ENCODE results near the gene DLEU7.

The DLEU7 gene

DNA sequence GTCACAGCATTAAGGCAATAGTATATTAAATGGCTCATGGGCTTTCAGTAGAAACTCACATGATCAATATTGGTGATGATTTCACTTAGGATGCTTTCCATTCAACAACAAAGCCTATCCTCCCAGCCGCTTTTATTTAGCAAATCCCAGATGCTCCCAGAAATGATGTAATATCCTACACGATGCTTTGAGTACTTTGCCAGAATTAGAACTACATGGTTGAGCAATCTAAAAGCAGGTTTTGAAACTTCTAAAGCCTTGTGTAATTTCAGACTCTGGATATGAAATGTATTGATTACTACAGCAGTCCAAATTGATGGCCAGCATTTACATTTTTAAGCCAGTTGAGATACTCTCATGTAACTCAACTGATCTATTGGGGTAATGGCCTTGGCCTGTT, 13.6 kb downstream of the DLEU7 start:
- Mint-ChIP-seq H3K27ac (no peak overlapping the region), H3K4me3 (no peak overlapping the region), H3K27me3 (no peaks in the 10 kb centered on the region), H3K36me3 (ENCODE audit: low read depth) (no peaks in the 10 kb centered on the region), H3K9me3 (peaks cover 6% of the 10 kb centered on the region), H3K4me1 (ENCODE audit: low read depth) (peaks cover 6% of the 10 kb centered on the region)
- DNase-seq, result no peak

DNA sequence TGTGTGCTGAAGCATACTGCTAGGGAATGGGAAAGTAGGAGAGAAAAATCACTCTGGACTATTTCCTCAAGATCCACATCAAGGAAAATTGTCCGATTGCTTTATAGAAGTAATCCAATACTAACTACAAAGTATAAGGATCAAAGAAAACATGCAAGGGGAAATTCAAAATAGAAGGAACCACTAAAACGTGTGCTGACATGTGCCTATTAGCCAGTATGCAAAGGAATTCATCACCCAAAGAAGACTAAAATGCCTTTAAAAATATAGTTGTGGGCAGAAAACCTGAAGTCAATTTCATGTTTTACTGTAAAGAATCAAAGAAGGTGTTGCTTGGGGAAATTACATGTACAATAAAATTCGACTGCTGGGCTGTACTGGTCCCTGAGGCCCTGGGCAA, 14.3 kb downstream of the DLEU7 start:
- Mint-ChIP-seq H3K4me3 (no peak overlapping the region), H3K36me3 (ENCODE audit: low read depth) (no peaks in the 10 kb centered on the region), H3K4me1 (ENCODE audit: low read depth) (peaks cover 6% of the 10 kb centered on the region), H3K27me3 (no peaks in the 10 kb centered on the region), H3K27ac (no peak overlapping the region), H3K9me3 (peaks cover 6% of the 10 kb centered on the region)
- no peak for DNase-seq

DNA sequence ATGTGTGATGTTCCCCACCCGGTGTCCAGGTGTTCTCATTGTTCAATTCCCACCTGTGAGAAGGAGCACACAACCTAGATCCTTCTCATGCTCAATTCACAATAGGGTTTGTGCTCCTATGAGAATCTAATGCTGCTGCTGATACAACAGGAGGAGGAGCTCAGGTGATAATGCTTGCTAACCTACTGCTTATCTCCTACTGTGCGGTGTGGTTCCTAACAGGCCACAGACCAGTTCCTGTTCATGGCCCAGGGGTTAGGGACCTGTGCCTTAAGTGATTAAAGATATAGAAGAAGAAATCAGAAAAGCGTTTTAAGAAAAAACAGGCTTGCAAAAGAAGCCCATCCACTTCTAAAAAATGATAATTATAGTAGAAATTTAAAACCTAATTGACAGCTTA, 17.5 kb downstream of the DLEU7 start:
- no peaks in the 10 kb centered on the region for H3K4me1 Mint-ChIP-seq (ENCODE audit: low read depth)
- no peaks in the 10 kb centered on the region for H3K9me3 Mint-ChIP-seq
- no peaks in the 10 kb centered on the region for H3K36me3 Mint-ChIP-seq (ENCODE audit: low read depth)
- no peak for DNase-seq
- no peaks in the 10 kb centered on the region for H3K27me3 Mint-ChIP-seq
- no peak overlapping the region for H3K4me3 Mint-ChIP-seq
- H3K27ac Mint-ChIP-seq, result no peak overlapping the region

DNA sequence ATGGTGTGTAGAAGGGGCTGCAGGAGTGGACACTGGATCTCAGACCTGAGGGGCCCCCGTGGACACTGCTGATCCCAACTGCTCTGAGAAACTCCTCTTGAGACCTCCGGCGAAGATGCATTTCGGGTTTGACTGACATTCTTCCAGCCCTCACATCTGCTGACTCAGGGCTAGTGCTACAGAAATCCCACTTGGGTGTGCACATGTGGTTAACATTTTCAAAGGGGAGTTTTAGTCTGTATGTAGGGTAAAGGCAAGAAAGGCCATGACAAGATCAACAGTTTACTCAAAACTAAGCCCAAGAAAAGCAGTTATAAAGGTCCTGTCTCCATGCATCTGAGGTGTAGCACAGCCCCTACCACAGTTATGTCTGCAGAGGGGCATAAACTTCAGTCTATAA, 31.2 kb downstream of the DLEU7 start:
- Mint-ChIP-seq H3K4me3 (no peak overlapping the region), H3K36me3 (ENCODE audit: low read depth) (no peaks in the 10 kb centered on the region), H3K9me3 (no peaks in the 10 kb centered on the region), H3K27ac (no peak overlapping the region), H3K4me1 (ENCODE audit: low read depth) (peaks cover 3% of the 10 kb centered on the region), H3K27me3 (no peaks in the 10 kb centered on the region)
- DNase-seq, result no peak

DNA sequence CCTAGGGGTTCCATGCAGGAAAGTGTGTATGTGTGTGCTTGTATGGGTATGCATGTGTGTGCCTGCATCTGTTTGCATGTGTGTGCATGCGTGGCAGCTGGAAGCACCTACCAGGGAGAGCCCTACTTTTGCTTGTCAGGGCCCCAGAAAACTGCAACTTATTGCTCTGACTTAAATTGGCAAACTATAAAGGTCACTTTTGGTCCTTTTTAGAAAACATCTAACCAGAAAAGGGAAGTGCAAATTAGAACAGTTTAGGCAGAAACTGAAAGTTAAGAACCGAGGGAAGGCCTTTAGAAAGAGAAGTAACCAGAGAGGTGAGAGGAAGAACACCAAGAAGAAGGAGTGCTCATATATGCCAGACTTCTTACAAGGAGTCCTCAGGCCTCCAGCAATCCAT, 32.5 kb downstream of the DLEU7 start:
- no peaks in the 10 kb centered on the region for H3K27me3 Mint-ChIP-seq
- H3K4me1 Mint-ChIP-seq (ENCODE audit: low read depth), result peaks cover 3% of the 10 kb centered on the region
- DNase-seq, result no peak
- H3K27ac Mint-ChIP-seq, result no peak overlapping the region
- no peak overlapping the region for H3K4me3 Mint-ChIP-seq
- H3K9me3 Mint-ChIP-seq, result no peaks in the 10 kb centered on the region
- H3K36me3 Mint-ChIP-seq (ENCODE audit: low read depth), result no peaks in the 10 kb centered on the region

DNA sequence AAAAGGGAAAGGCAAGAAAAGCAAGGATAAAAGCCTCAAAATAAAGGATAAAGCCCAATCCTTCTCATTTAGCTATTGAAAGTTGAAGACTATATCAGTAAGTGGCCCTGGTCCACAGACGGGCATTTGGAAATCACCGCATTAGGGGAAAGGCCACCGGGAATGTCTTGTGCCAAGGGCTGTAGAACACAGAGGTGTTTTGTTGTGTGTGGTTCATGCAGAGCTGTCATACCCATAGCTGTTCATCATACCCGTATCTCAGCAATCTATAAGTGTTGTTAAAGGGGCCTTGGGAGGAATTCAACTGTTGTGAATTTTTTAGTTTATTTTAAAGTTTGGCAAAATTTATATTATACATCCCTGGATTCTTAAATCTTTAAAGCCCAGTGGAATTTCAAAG, 33.0 kb downstream of the DLEU7 start:
- peaks cover 3% of the 10 kb centered on the region for H3K9me3 Mint-ChIP-seq
- no peak overlapping the region for H3K27ac Mint-ChIP-seq
- no peak overlapping the region for H3K4me3 Mint-ChIP-seq
- no peaks in the 10 kb centered on the region for H3K27me3 Mint-ChIP-seq
- no peaks in the 10 kb centered on the region for H3K36me3 Mint-ChIP-seq (ENCODE audit: low read depth)
- peaks cover 3% of the 10 kb centered on the region for H3K4me1 Mint-ChIP-seq (ENCODE audit: low read depth)
- no peak for DNase-seq

DNA sequence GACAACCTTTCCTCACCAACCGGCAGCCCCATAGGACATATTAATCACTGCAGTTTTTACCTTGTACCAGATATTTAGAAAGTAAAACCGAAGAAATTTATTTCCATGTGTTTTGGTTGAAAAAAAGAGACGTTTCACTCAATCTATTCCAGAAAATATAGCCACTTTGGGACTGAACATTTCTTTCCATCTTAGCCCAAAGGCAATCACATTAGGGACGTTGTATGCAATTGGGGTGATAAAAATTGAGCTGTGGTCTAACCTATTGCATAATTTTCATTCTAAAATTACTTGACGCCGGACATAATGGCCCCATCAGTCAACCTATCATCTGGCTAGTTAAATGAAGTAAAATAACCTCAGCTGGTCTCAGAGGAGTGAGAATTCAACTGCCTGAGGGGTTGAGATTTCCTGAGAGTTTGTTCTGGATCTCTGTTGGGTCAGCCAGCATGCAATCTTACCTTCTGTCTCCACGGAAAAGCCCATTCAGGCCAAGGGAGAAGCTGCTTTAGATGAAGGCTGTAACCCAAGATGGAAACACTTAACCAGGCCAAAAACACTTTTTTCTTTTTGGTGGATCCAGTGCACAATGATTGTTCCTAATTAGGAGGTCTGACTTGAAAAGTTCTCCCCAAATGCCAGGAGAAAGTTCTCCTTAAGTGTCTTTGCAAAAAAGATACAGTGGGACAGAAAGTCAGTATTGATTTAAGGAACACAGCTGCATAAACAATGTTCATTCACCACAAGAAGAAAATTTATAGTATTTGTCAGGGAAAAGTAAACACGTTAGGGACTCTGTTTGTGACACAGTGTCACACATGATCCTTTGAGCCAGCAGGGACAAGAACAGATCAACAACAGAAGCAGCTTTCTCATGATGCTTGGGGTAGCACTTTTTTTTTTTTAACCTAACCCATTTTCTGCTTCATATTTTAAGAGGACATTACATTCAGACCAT, 34.1 kb downstream of the DLEU7 start:
- Mint-ChIP-seq H3K4me1 (ENCODE audit: low read depth) (peaks cover 3% of the 10 kb centered on the region), H3K27ac (no peak overlapping the region), H3K4me3 (no peak overlapping the region), H3K27me3 (no peaks in the 10 kb centered on the region), H3K9me3 (peaks cover 3% of the 10 kb centered on the region), H3K36me3 (ENCODE audit: low read depth) (no peaks in the 10 kb centered on the region)
- DNase-seq, result no peak

DNA sequence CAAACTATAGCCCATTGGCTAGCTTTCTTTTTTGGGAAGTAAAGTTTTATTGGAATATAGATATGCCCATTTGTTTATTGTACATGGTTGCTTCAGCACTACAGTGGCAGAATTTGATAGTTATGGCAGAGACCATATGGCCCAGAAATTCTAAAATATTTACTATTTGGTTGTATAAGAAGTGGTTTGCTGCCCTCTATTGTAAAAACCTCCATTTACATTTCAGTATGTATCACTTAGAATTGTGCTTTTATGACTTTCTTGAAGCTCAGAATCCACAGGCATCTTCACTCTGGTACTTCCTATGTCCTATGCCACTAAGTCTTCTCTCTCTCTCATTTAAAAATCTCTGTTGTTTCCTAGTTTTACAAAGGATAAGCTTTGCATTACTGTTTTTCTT, 37.7 kb downstream of the DLEU7 start:
- Mint-ChIP-seq H3K27me3 (no peaks in the 10 kb centered on the region), H3K27ac (no peak overlapping the region), H3K4me1 (ENCODE audit: low read depth) (peaks cover 5% of the 10 kb centered on the region), H3K36me3 (ENCODE audit: low read depth) (no peaks in the 10 kb centered on the region), H3K4me3 (no peak overlapping the region), H3K9me3 (peaks cover 3% of the 10 kb centered on the region)
- DNase-seq, result no peak

DNA sequence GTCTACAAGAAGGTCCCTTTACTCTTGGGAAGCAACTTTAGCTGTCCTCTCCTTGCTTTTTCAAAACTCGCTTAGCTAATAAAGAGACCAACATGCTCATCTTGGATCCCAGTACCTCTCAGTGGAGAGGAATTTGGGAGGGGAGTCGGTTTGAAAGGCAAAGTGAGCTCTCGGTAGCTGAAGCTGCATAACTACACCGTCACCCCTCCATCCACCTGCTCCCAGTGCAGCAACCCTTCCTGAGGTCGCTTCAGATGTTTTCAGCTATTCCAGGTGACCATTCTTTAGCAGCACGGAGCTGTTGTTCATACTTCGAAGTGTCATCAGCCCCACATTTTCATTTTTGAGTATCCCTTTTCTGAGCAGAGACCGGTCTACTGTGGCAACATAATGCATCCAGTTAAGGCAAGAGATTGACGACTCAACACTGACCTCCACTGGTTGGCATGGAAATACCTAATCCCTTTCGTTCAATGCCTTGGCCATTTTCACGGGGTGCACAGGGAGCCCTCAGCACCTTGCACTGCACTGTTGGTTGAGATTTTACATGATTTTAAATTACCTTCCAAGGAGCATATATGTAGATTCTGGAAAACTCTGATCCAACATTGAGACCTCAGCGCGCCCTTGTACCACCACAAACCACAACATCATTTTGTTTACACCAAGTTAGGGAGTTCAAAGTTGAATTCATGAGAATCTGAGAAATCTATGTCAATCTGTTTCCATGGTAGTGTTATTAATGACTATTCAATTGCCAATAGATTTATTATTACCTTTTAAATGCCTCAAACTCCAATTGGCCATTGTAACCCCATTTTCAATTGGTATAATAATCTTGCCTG, 42.2 kb downstream of the DLEU7 start:
- Mint-ChIP-seq H3K27me3 (no peaks in the 10 kb centered on the region), H3K9me3 (peaks cover 3% of the 10 kb centered on the region), H3K27ac (no peak overlapping the region), H3K4me3 (no peak overlapping the region), H3K36me3 (ENCODE audit: low read depth) (no peaks in the 10 kb centered on the region), H3K4me1 (ENCODE audit: low read depth) (peaks cover 6% of the 10 kb centered on the region)
- DNase-seq, result peak; percentile 56

DNA sequence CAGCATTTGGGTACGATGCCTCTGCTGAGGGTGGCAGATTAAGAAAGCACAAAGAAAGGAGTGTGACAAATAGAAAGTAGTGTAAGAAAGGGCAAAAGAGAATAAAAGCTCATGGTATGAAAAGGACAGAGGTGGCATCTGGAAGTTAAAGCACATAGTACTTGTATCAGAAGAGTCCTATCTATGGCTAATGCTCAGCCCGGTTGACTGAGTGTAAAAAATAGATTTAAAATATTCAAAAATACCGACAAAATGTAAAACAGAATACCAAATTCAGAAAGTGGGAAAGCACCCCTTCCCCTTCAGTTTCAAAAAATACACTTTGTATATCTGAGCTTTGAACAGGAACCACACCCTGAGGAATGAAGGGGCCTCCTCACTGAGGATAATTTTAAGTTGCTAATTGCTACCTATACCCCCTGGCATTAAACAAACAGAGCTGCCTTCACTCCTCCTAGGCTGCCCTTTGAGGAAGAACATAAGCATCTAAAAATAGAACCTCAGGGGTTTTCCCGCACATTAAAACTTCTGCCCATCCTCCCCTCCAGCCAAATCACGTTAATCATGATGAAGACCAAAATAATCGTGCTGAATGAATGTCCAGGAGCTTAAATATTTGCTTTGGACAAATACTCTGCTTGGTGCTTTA, 43.3 kb downstream of the DLEU7 start:
- no peaks in the 10 kb centered on the region for H3K27me3 Mint-ChIP-seq
- H3K4me1 Mint-ChIP-seq (ENCODE audit: low read depth), result peaks cover 6% of the 10 kb centered on the region
- no peak overlapping the region for H3K4me3 Mint-ChIP-seq
- DNase-seq, result no peak
- H3K27ac Mint-ChIP-seq, result no peak overlapping the region
- H3K9me3 Mint-ChIP-seq, result no peaks in the 10 kb centered on the region
- H3K36me3 Mint-ChIP-seq (ENCODE audit: low read depth), result no peaks in the 10 kb centered on the region

DNA sequence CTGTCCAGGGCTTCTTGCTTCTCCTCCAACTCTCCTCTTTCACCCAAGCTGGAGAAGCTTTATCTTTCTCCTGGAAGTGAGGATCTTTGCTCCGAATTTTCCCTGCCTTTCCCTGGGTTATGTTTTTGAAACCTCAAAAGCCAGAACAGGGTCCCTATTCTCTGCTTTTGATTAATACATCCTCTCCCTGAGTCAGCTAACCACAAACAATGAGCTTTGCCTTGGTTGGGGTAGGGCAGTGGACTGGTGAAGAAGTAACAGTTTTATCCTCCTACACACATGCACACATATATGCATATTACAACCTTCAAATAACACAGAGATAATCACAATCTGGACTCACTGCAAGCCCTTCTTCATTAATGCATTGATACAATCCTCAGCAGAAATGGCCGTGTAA, 44.6 kb downstream of the DLEU7 start:
- DNase-seq, result no peak
- Mint-ChIP-seq H3K9me3 (no peaks in the 10 kb centered on the region), H3K36me3 (ENCODE audit: low read depth) (no peaks in the 10 kb centered on the region), H3K4me3 (no peak overlapping the region), H3K27ac (no peak overlapping the region), H3K27me3 (no peaks in the 10 kb centered on the region), H3K4me1 (ENCODE audit: low read depth) (peaks cover 6% of the 10 kb centered on the region)

DNA sequence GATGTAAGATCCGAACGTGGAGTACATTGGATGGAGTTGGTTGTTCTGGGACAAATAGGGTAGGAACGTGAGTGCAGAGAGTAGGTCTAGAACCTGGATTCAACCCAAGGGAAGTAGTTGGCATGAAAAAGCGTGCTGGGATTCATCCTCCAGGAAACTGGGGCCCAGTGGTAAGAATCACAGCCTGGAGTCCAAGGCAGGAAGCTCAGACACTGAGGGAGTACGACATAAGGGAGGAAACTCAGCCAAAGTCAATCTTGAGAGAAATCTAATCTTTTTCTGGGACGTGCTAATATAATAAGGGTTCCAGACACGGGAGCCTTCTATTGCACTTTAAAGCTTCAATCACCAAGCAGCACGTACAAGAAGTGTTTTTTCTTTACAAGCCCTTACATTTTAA, 46.4 kb downstream of the DLEU7 start:
- Mint-ChIP-seq H3K36me3 (ENCODE audit: low read depth) (no peaks in the 10 kb centered on the region), H3K4me1 (ENCODE audit: low read depth) (peaks cover 6% of the 10 kb centered on the region), H3K9me3 (no peaks in the 10 kb centered on the region), H3K27ac (no peak overlapping the region), H3K27me3 (no peaks in the 10 kb centered on the region), H3K4me3 (no peak overlapping the region)
- DNase-seq, result no peak

DNA sequence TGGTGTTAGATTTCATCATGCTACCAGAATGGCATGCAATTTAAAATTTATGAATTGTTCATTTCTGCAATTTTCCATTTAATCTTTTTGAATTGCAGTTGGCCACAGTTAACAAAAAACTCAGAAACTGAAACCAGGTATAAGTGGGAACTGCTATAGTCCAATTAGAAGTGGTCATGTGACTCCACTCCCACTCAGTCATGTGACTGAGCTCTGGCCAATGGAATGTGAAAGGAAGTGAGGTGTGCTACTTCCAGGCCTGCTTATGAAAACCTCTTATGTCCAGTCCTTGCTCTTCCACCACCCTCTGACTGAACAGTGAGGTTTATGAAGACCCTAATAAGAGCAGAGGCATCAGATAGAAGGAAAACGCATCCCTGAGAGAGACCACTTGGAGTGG, 47.0 kb downstream of the DLEU7 start:
- no peaks in the 10 kb centered on the region for H3K36me3 Mint-ChIP-seq (ENCODE audit: low read depth)
- no peaks in the 10 kb centered on the region for H3K9me3 Mint-ChIP-seq
- H3K27ac Mint-ChIP-seq, result no peak overlapping the region
- DNase-seq, result no peak
- peaks cover 5% of the 10 kb centered on the region for H3K4me1 Mint-ChIP-seq (ENCODE audit: low read depth)
- no peaks in the 10 kb centered on the region for H3K27me3 Mint-ChIP-seq
- H3K4me3 Mint-ChIP-seq, result no peak overlapping the region

DNA sequence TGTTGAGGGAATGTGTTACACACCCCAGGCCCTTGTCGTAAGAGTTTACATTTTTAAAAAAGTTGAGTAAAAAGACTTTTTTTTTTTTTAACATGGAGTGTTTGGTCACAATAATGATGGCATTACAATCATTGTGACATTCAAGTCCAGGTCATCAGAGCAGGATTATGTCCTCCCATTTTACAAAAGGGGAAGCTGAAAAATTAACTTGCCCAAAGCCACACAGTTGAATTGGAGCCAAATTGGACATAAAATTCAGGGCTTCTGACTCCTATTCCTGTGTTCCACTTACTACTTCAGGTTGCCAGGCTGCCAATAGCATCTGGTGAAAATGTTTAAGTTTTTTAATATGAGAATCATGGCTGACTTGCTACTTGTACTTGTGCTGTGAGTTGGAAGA, 49.3 kb downstream of the DLEU7 start:
- Mint-ChIP-seq H3K4me1 (ENCODE audit: low read depth) (no peaks in the 10 kb centered on the region), H3K36me3 (ENCODE audit: low read depth) (no peaks in the 10 kb centered on the region), H3K27ac (no peak overlapping the region), H3K4me3 (no peak overlapping the region), H3K27me3 (no peaks in the 10 kb centered on the region), H3K9me3 (no peaks in the 10 kb centered on the region)
- DNase-seq, result no peak

DNA sequence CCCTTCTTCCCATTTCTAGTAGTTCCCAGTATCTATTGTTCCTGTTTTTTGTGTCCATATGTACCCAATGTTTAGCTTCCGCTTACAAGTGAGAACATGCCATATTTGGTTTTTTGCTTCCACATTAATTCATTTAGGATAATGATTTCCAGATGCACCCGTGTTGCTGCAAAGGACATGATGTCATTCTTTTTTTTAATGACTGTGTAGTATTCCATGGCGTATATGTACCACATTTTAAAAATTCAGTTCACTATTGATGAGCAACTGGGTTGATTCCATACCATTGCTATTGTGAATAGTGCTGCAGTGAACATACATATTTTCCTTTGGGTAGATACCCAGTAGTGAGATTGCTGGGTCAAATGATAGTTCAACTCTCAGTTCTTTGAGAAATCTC, 50.5 kb downstream of the DLEU7 start:
- Mint-ChIP-seq H3K4me1 (ENCODE audit: low read depth) (no peaks in the 10 kb centered on the region), H3K9me3 (no peaks in the 10 kb centered on the region), H3K36me3 (ENCODE audit: low read depth) (no peaks in the 10 kb centered on the region), H3K27me3 (peaks cover 3% of the 10 kb centered on the region), H3K4me3 (no peak overlapping the region), H3K27ac (no peak overlapping the region)
- no peak for DNase-seq
